IMR-90 (cell line): Measurements from ENCODE around the gene RMI2. TPM values are rescaled to one million over a fixed set of nuclear protein-coding genes. Genes with fewer than 3 reads are reported as not detected.
A peak's percentile ranks its signal among the peaks of the same experiment; 100 is the strongest.

ENCODE experiments used
- ATAC-seq: fragments of 200-7000 bp; cut with Tn5 transposase; 2 replicates; pipeline ENCODE4 v1.9.1; 2020; ENCODE audit warnings: low read depth, mild to moderate bottlenecking, moderate library complexity
- BruUV-seq: library from RNA; stranded (reverse); fragments of 400-500 nt; replicated peaks from 2 replicates; lab custom pipeline; 2021; lab: Mats Ljungman, UMichigan
- CTCF ChIA-PET: fragments of 300-600 bp; formaldehyde crosslinking; extraction: SDS; loops from one replicate; lab custom pipeline; 2021; ENCODE audit warnings: antibody characterized with exemption; lab: Yijun Ruan, JAX
- POLR2A ChIA-PET: fragments of 300-600 bp; sonication (Branson Sonifier 250); formaldehyde crosslinking; loops from one replicate; lab custom pipeline; 2022; ENCODE audit warnings: antibody characterized with exemption; ENCODE audit not compliant: unreplicated experiment; lab: Charles Lee
- DNase-seq: peaks from one replicate; pipeline ENCODE4 v3.0.0; 2013
- H2AFZ ChIP-seq: replicated peaks from 2 replicates; pipeline ENCODE3; 2013; ENCODE audit warnings: low read length, mild to moderate bottlenecking; ENCODE audit not compliant: poor library complexity
- H2AK5ac ChIP-seq: 2 replicates; pipeline ENCODE4 v1.6.1; 2013; ENCODE audit warnings: low read depth, low read length, inconsistent platforms
- H2AK9ac ChIP-seq: replicated peaks from 2 replicates; pipeline ENCODE3; 2013; ENCODE audit warnings: mild to moderate bottlenecking, low read depth, low read length, moderate library complexity; ENCODE audit not compliant: poor library complexity
- H2BK120ac ChIP-seq: 2 replicates; pipeline ENCODE4 v1.6.1; 2013; ENCODE audit warnings: low read depth, low read length, inconsistent platforms
- H2BK15ac ChIP-seq: 3 replicates; pipeline ENCODE4 v1.6.1; 2013; ENCODE audit warnings: low read depth, low read length, inconsistent platforms
- H2BK20ac ChIP-seq: 2 replicates; pipeline ENCODE4 v1.6.1; 2013; ENCODE audit warnings: low read depth, mild to moderate bottlenecking, inconsistent platforms, low read length, moderate library complexity
- H2BK5ac ChIP-seq: 2 replicates; pipeline ENCODE4 v1.6.1; 2013; ENCODE audit warnings: mild to moderate bottlenecking, low read depth, low read length, inconsistent platforms; ENCODE audit not compliant: poor library complexity, severe bottlenecking
- H3K14ac ChIP-seq: replicated peaks from 2 replicates; pipeline ENCODE4 v1.6.1; 2013; ENCODE audit warnings: low read depth, low read length, inconsistent platforms
- H3K18ac ChIP-seq: 2 replicates; pipeline ENCODE4 v1.6.1; 2013; ENCODE audit warnings: low read depth, low read length, control low read depth
- H3K23ac ChIP-seq: 2 replicates; pipeline ENCODE4 v1.6.1; 2013; ENCODE audit warnings: low read depth, low read length, inconsistent platforms
- H3K27ac ChIP-seq: 2 replicates; pipeline ENCODE4 v1.5.1; 2013; ENCODE audit warnings: mild to moderate bottlenecking, control low read depth, low read length; ENCODE audit not compliant: insufficient read depth
- H3K27me3 ChIP-seq: 2 replicates; pipeline ENCODE4 v1.6.1; 2013; ENCODE audit warnings: low read length; ENCODE audit not compliant: control insufficient read depth, insufficient read depth
- H3K36me3 ChIP-seq: 2 replicates; pipeline ENCODE4 v1.6.1; 2013; ENCODE audit warnings: low read length, mixed read lengths; ENCODE audit not compliant: control insufficient read depth, insufficient read depth
- H3K4ac ChIP-seq: 2 replicates; pipeline ENCODE4 v1.6.1; 2013; ENCODE audit warnings: low read depth, low read length, inconsistent platforms
- H3K4me1 ChIP-seq: 2 replicates; pipeline ENCODE4 v1.6.1; 2013; ENCODE audit warnings: low read length, mixed read lengths; ENCODE audit not compliant: control insufficient read depth, insufficient read depth
- H3K4me2 ChIP-seq: 2 replicates; pipeline ENCODE4 v1.6.1; 2013; ENCODE audit warnings: low read depth, mild to moderate bottlenecking, control low read depth, low read length, moderate library complexity
- H3K4me3 ChIP-seq: 2 replicates; pipeline ENCODE4 v1.5.1; 2013; ENCODE audit warnings: low read depth, mild to moderate bottlenecking, control low read depth, low read length, moderate library complexity; ENCODE audit not compliant: insufficient read depth
- H3K56ac ChIP-seq: 2 replicates; pipeline ENCODE4 v1.6.1; 2013; ENCODE audit warnings: low read length, inconsistent platforms; ENCODE audit not compliant: insufficient read depth; ENCODE audit errors: extremely low read depth
- H3K79me1 ChIP-seq, 2 experiments: 2 replicates each; pipeline ENCODE4 v1.6.1; 2013; ENCODE audit warnings: low read length in 2 of 2, inconsistent platforms in 1 of 2, low read depth in 1 of 2
- H3K9ac ChIP-seq: 2 replicates; pipeline ENCODE4 v1.6.1; 2013; ENCODE audit warnings: low read depth, low read length, control low read depth
- H3K9me1 ChIP-seq: 2 replicates; pipeline ENCODE4 v1.6.1; 2013; ENCODE audit warnings: low read length, inconsistent platforms; ENCODE audit not compliant: insufficient read depth
- H3K9me3 ChIP-seq: 2 replicates; pipeline ENCODE4 v1.6.1; 2013; ENCODE audit warnings: low read length; ENCODE audit not compliant: control insufficient read depth, insufficient read depth
- H4K20me1 ChIP-seq: 2 replicates; pipeline ENCODE4 v1.6.1; 2013; ENCODE audit warnings: low read length, inconsistent platforms; ENCODE audit not compliant: insufficient read depth
- H4K5ac ChIP-seq: 2 replicates; pipeline ENCODE4 v1.6.1; 2013; ENCODE audit warnings: mild to moderate bottlenecking, low read depth, low read length, control low read depth
- H4K8ac ChIP-seq, 2 experiments: 2 replicates each; pipeline ENCODE4 v1.6.1; 2013; ENCODE audit warnings: low read depth in 2 of 2, low read length in 2 of 2, control low read depth in 1 of 2, inconsistent platforms in 1 of 2
- H4K91ac ChIP-seq: 2 replicates; pipeline ENCODE4 v1.6.1; 2013; ENCODE audit warnings: low read depth, low read length, inconsistent platforms; ENCODE audit not compliant: insufficient read depth
- BHLHE40 ChIP-seq: fragments of 150-350 bp; IDR thresholded peaks from 2 replicates; pipeline ENCODE4 v1.6.1; 2016; ENCODE audit warnings: mild to moderate bottlenecking, low read depth, low read length
- CHD1 ChIP-seq: IDR thresholded peaks from 2 replicates; pipeline ENCODE4 v1.6.1; 2012; ENCODE audit warnings: low read depth, low read length, improper control_type of control experiment
- MAFK ChIP-seq: IDR thresholded peaks from 2 replicates; pipeline ENCODE4 v1.6.1; 2012; ENCODE audit warnings: low read depth, low read length, improper control_type of control experiment
- MXI1 ChIP-seq: IDR thresholded peaks from 2 replicates; pipeline ENCODE4 v1.6.1; 2012; ENCODE audit warnings: low read depth, mild to moderate bottlenecking, low read length, moderate library complexity, borderline replicate concordance
- NFE2L2 ChIP-seq: fragments of 150-350 bp; IDR thresholded peaks from 2 replicates; pipeline ENCODE4 v1.6.1; 2016; ENCODE audit warnings: low read depth, mild to moderate bottlenecking, low read length
- RAD21 ChIP-seq: IDR thresholded peaks from 2 replicates; pipeline ENCODE4 v1.6.1; 2012; ENCODE audit warnings: low read length, improper control_type of control experiment
- RCOR1 ChIP-seq: IDR thresholded peaks from 2 replicates; pipeline ENCODE4 v1.6.1; 2012; ENCODE audit warnings: mild to moderate bottlenecking, low read length, improper control_type of control experiment; ENCODE audit not compliant: insufficient replicate concordance
- RFX5 ChIP-seq: IDR thresholded peaks from 2 replicates; pipeline ENCODE4 v1.8.0; 2012; ENCODE audit warnings: low read depth, mild to moderate bottlenecking, low read length, moderate library complexity
- SMC3 ChIP-seq: fragments of 150-350 bp; IDR thresholded peaks from 2 replicates; pipeline ENCODE4 v1.6.1; 2016; ENCODE audit warnings: low read depth, mild to moderate bottlenecking, antibody characterized with exemption, low read length, moderate library complexity
- WGBS, 2 experiments: methylation state at CpG; one replicate each; pipeline versions ENCODE4 v1.1.5 to v1.1.7; 2013; ENCODE audit warnings: missing lambda C conversion rate in 2 of 2; ENCODE audit not compliant: insufficient read length in 1 of 2; ENCODE audit errors: extremely low coverage in 2 of 2; 5-methylcytosine and 5-hydroxymethylcytosine counted together
- dilution Hi-C: fragments of 300-500 bp; cut with HindIII; formaldehyde crosslinking; loops from one replicate; pipeline ENCODE4 v1.14.3; 2018; ENCODE audit warnings: low sequenced_read_pairs; ENCODE audit not compliant: unreplicated experiment
- in situ Hi-C: fragments of 300-500 bp; cut with MboI; formaldehyde crosslinking; loops from 3 replicates; pipeline ENCODE4 v1.14.3; 2019; ENCODE audit warnings: low sequenced_read_pairs, inconsistent platforms, mixed read lengths
- intact Hi-C: fragments of 100-400 bp; cut with micrococcal nuclease; formaldehyde crosslinking; loops from 2 replicates; pipeline ENCODE4 v1.10.0; 2022
- polyA plus RNA-seq, 3 experiments: library from polyadenylated mRNA; depleted of rRNA; stranded (reverse); fragments of >200 nt; gene quantifications; 2 replicates each; pipeline ENCODE4 v1.2.3, GENCODE V29; 2012; ENCODE audit warnings: low replicate concordance in 1 of 3
- total RNA-seq: library from RNA; depleted of rRNA; stranded (reverse); fragments of >200 nt; gene quantifications from 2 replicates; pipeline ENCODE4 v1.2.3, GENCODE V29; 2012

RMI2 gene
- total and polyA plus RNA-seq, 2 of the 4 experiments (the other 2 are of a cell fraction): 3.2 to 5.6 TPM

- in situ Hi-C loops (no loop called here), dilution Hi-C loops (no loop called here), intact Hi-C loops (no loop called here)
- Histone ChIP-seq H3K14ac (peak overlapping the region; percentile 57), H3K4me3 (no peak overlapping the region), H4K8ac (peak overlapping the region in 1 of 2 experiments; percentile 47; a peak in 2 of 4 replicates), H2AFZ (peak overlapping the region; percentile 60), H3K79me1 (no peaks in the 10 kb centered on the region; a peak in 1 of 4 replicates), H2AK5ac (peak overlapping the region; percentile 93), H2BK5ac (peak overlapping the region; percentile 10), H3K9me1 (peaks cover 14% of the 10 kb centered on the region), H3K36me3 (no peaks in the 10 kb centered on the region), H3K56ac (no peak overlapping the region), H2BK20ac (peak overlapping the region; percentile 96), H2BK15ac (peak overlapping the region; percentile 96), H3K9me3 (no peaks in the 10 kb centered on the region), H3K4me2 (no peak overlapping the region), H3K27me3 (no peaks in the 10 kb centered on the region), H3K23ac (no peak overlapping the region), H2AK9ac (peak overlapping the region; percentile 16), H2BK120ac (peak overlapping the region; percentile 98), H4K91ac (peak overlapping the region; percentile 68; the same call in 1 of the 2 replicates), H4K5ac (peak overlapping the region; percentile 0; the same call in 1 of the 2 replicates), H3K4ac (peak overlapping the region; percentile 91), H3K4me1 (peaks cover 24% of the 10 kb centered on the region), H3K27ac (peak overlapping the region; percentile 5; the same call in 1 of the 2 replicates), H3K9ac (no peak overlapping the region), H3K18ac (peak overlapping the region; percentile 17; the same call in 1 of the 2 replicates), H4K20me1 (no peaks in the 10 kb centered on the region)
- ATAC-seq (no peak), DNase-seq (no peak)
- POLR2A ChIA-PET: no interaction called here
- CTCF ChIA-PET: no interaction called here
- no TSS peak for BruUV-seq
- WGBS, 2 experiments: 100% methylated on average over 6 of the region's 9 CpGs; no CpG with 5 or more reads in 1 of the 2 experiments
- TF ChIP-seq MAFK: no peak
- TF ChIP-seq BHLHE40: no peak
- TF ChIP-seq RFX5: no peak
- no peak for TF ChIP-seq RAD21
- TF ChIP-seq SMC3: no peak
- no peak for TF ChIP-seq NFE2L2
- TF ChIP-seq CHD1: no peak
- TF ChIP-seq RCOR1: no peak
- TF ChIP-seq MXI1: no peak
These were observed 18.5 kb upstream of the RMI2 start for GRCh38 chr16:11326737-11327276.
